HEK293T (cell line): ENCODE results near the gene SNAP23.

Experiments
- CTCF ChIA-PET: fragments of 350-600 bp; formaldehyde crosslinking; extraction: SDS; loops from one replicate; lab custom pipeline; 2021; ENCODE audit warnings: antibody characterized with exemption, inconsistent platforms; lab: Yijun Ruan, JAX
- POLR2A ChIA-PET: fragments of 350-600 bp; formaldehyde crosslinking; extraction: SDS; loops from one replicate; lab custom pipeline; 2020; ENCODE audit warnings: antibody characterized with exemption, inconsistent platforms; lab: Yijun Ruan, JAX
- DNase-seq: peaks from one replicate; pipeline ENCODE4 v3.0.0; 2012; ENCODE audit warnings: mixed read lengths; ENCODE audit errors: extremely low spot score
- ARNT ChIP-seq: fragments of 450-650 bp; IDR thresholded peaks from 2 replicates; pipeline ENCODE4 v1.6.1; 2017; ENCODE audit warnings: mild to moderate bottlenecking
- BHLHE40 ChIP-seq: fragments of 450-650 bp; IDR thresholded peaks from 2 replicates; pipeline ENCODE4 v1.6.1; 2016; ENCODE audit warnings: mild to moderate bottlenecking, moderate library complexity, borderline replicate concordance
- CTBP1 ChIP-seq: fragments of 450-650 bp; IDR thresholded peaks from 2 replicates; pipeline ENCODE4 v1.6.1; 2016; ENCODE audit warnings: borderline replicate concordance
- ELF4 ChIP-seq: fragments of 450-650 bp; IDR thresholded peaks from 2 replicates; pipeline ENCODE4 v1.6.1; 2017; ENCODE audit warnings: antibody characterized with exemption
- FOXA1 ChIP-seq: fragments of 450-650 bp; IDR thresholded peaks from 2 replicates; pipeline ENCODE4 v1.6.1; 2016; ENCODE audit warnings: mild to moderate bottlenecking
- FOXK2 ChIP-seq: fragments of 450-650 bp; IDR thresholded peaks from 2 replicates; pipeline ENCODE4 v1.6.1; 2016; ENCODE audit warnings: mild to moderate bottlenecking
- FOXM1 ChIP-seq: fragments of 450-650 bp; IDR thresholded peaks from 2 replicates; pipeline ENCODE4 v1.6.1; 2017; ENCODE audit warnings: mild to moderate bottlenecking, borderline replicate concordance
- HDGF ChIP-seq: fragments of 450-650 bp; IDR thresholded peaks from 2 replicates; pipeline ENCODE4 v1.6.1; 2017; ENCODE audit warnings: antibody characterized with exemption, borderline replicate concordance
- L3MBTL2 ChIP-seq: fragments of 450-650 bp; conservative IDR thresholded peaks from 2 replicates; pipeline ENCODE4 v1.6.1; 2016; ENCODE audit warnings: mild to moderate bottlenecking
- LEF1 ChIP-seq: fragments of 450-650 bp; IDR thresholded peaks from 2 replicates; pipeline ENCODE4 v1.6.1; 2017; ENCODE audit warnings: mild to moderate bottlenecking, borderline replicate concordance
- NFRKB ChIP-seq: fragments of 450-650 bp; IDR thresholded peaks from 2 replicates; pipeline ENCODE4 v1.6.1; 2016; ENCODE audit warnings: mild to moderate bottlenecking, moderate library complexity
- PKNOX1 ChIP-seq: fragments of 450-650 bp; IDR thresholded peaks from 2 replicates; pipeline ENCODE4 v1.6.1; 2016
- SP1 ChIP-seq: fragments of 450-650 bp; IDR thresholded peaks from 2 replicates; pipeline ENCODE4 v1.6.1; 2017
- SUZ12 ChIP-seq: fragments of 450-650 bp; IDR thresholded peaks from 2 replicates; pipeline ENCODE4 v1.6.1; 2016; ENCODE audit warnings: mild to moderate bottlenecking
- TARDBP ChIP-seq: fragments of 450-650 bp; IDR thresholded peaks from 2 replicates; pipeline ENCODE4 v1.6.1; 2016
- ZNF384 ChIP-seq: fragments of 450-650 bp; IDR thresholded peaks from 2 replicates; pipeline ENCODE4 v1.6.1; 2016

The SNAP23 gene

GRCh38 chr15:42456531-42456930 is 38.9 kb upstream of the SNAP23 start:
- CTCF ChIA-PET: no interaction called here
- POLR2A ChIA-PET: no interaction called here
- TF ChIP-seq NFRKB: no peak
- no peak for TF ChIP-seq HDGF
- TF ChIP-seq BHLHE40: no peak
- TF ChIP-seq ELF4: no peak
- no peak for TF ChIP-seq SUZ12
- TF ChIP-seq ZNF384: no peak
- no peak for TF ChIP-seq LEF1
- TF ChIP-seq SP1: no peak
- TF ChIP-seq FOXA1: no peak
- TF ChIP-seq TARDBP: no peak
- TF ChIP-seq FOXK2: no peak
- no peak for TF ChIP-seq PKNOX1
- DNase-seq: no peak

GRCh38 chr15:42456971-42457370 is 38.5 kb upstream of the SNAP23 start:
- ChIA-PET POLR2A (no interaction called here), CTCF (no interaction called here)
- TF ChIP-seq NFRKB (no peak), FOXA1 (no peak), ELF4 (no peak), SUZ12 (no peak), BHLHE40 (no peak), SP1 (no peak), ZNF384 (no peak), HDGF (no peak), CTBP1 (no peak), LEF1 (no peak)
- DNase-seq: no peak

- ChIA-PET CTCF (no interaction called here), POLR2A (no interaction called here)
- DNase-seq: no peak
- TF ChIP-seq ZNF384 (no peak), SP1 (no peak), SUZ12 (no peak), FOXM1 (no peak)
Observed at GRCh38 chr15:42457445-42458442, 37.7 kb upstream of the SNAP23 start.

- TF ChIP-seq SUZ12: no peak
- no peak for TF ChIP-seq SP1
- no peak for TF ChIP-seq ARNT
- no peak for TF ChIP-seq FOXK2
- no peak for TF ChIP-seq CTBP1
- no peak for TF ChIP-seq FOXA1
- no peak for TF ChIP-seq PKNOX1
- CTCF ChIA-PET: no interaction called here
- POLR2A ChIA-PET: no interaction called here
- no peak for DNase-seq
Observed at GRCh38 chr15:42461261-42461660, 34.2 kb upstream of the SNAP23 start.

- ChIA-PET CTCF (interaction anchor here (0.6 kb wide), 1 partner anchor 548 kb away, joined by 3 read pairs; no protein-coding TSS in a partner anchor), POLR2A (no interaction called here)
- no peak for TF ChIP-seq HDGF
- TF ChIP-seq FOXA1: no peak
- DNase-seq: no peak
Observed at GRCh38 chr15:42465520-42466259, 29.7 kb upstream of the SNAP23 start.

GRCh38 chr15:42471002-42471401 is 24.4 kb upstream of the SNAP23 start:
- CTCF ChIA-PET: no interaction called here
- POLR2A ChIA-PET: no interaction called here
- no peak for TF ChIP-seq FOXM1
- no peak for TF ChIP-seq SUZ12
- no peak for TF ChIP-seq ARNT
- TF ChIP-seq L3MBTL2: no peak
- TF ChIP-seq ZNF384: no peak
- DNase-seq: no peak

GRCh38 chr15:42474827-42475226 is 20.6 kb upstream of the SNAP23 start:
- no peak for DNase-seq
- TF ChIP-seq ZNF384: no peak
- TF ChIP-seq ELF4: no peak
- TF ChIP-seq NFRKB: no peak
- TF ChIP-seq TARDBP: no peak
- no peak for TF ChIP-seq FOXM1
- no peak for TF ChIP-seq ARNT
- TF ChIP-seq FOXA1: no peak
- no peak for TF ChIP-seq HDGF
- TF ChIP-seq BHLHE40: no peak
- TF ChIP-seq SP1: no peak
- TF ChIP-seq PKNOX1: no peak
- no peak for TF ChIP-seq LEF1
- no peak for TF ChIP-seq SUZ12
- TF ChIP-seq FOXK2: no peak
- no peak for TF ChIP-seq CTBP1
- TF ChIP-seq L3MBTL2: no peak
- POLR2A ChIA-PET: interaction anchor here (0.8 to 1.2 kb wide), 3 partner anchors 16 to 201 kb away, joined by 3 read pairs; partner anchors contain the start of genes TMEM87A and ZNF106
- CTCF ChIA-PET: no interaction called here
